LNCAP (cell line): ENCODE data around the gene IGF1R.

Experiments used
- CTCF ChIP-seq: fragments of 450-650 bp; IDR thresholded peaks from 2 replicates; pipeline ENCODE4 v1.5.1; 2017; ENCODE audit warnings: mild to moderate bottlenecking

IGF1R gene

GRCh38 chr15:98824595-98824994 lies 176.3 kb downstream of the IGF1R start:
- no peak for TF ChIP-seq CTCF

- TF ChIP-seq CTCF = no peak
Observed at GRCh38 chr15:98826658-98827057, 178.3 kb downstream of the IGF1R start.

GRCh38 chr15:98827217-98827616 lies 178.9 kb downstream of the IGF1R start:
- TF ChIP-seq CTCF = no peak

GRCh38 chr15:98830034-98830634 lies 181.8 kb downstream of the IGF1R start:
- TF ChIP-seq CTCF = no peak

GRCh38 chr15:98834976-98835375 lies 186.6 kb downstream of the IGF1R start:
- TF ChIP-seq CTCF = no peak

- no peak for TF ChIP-seq CTCF
Observed at GRCh38 chr15:98835876-98836275, 187.5 kb downstream of the IGF1R start.

- no peak for TF ChIP-seq CTCF
Observed at GRCh38 chr15:98838387-98839259, 190.3 kb downstream of the IGF1R start.
